B cell (primary cell): ENCODE data around the gene CAPN11. TPM values are rescaled to one million over a fixed set of nuclear protein-coding genes. Genes with fewer than 3 reads are reported as not detected.

Source experiments
- ATAC-seq: fragments of 200-7000 bp; cut with Tn5 transposase; one replicate; pipeline ENCODE4 v1.10.0; 2021; ENCODE audit warnings: low read depth, mild to moderate bottlenecking, moderate number of reproducible peaks, moderate library complexity
- CTCF ChIA-PET: fragments of 350-600 bp; sonication (Branson Sonifier 250); formaldehyde crosslinking; loops from one replicate; lab custom pipeline; 2021; ENCODE audit warnings: antibody characterized with exemption, inconsistent platforms; lab: Charles Lee
- POLR2A ChIA-PET: fragments of 350-600 bp; sonication (Branson Sonifier 250); formaldehyde crosslinking; loops from one replicate; lab custom pipeline; 2021; ENCODE audit warnings: antibody characterized with exemption; lab: Charles Lee
- DNase-seq: peaks from one replicate; pipeline ENCODE4 v3.0.0; 2013
- H2AFZ ChIP-seq: 2 replicates; pipeline ENCODE4 v1.6.1; 2012; ENCODE audit warnings: mild to moderate bottlenecking, low read depth, low read length; ENCODE audit not compliant: insufficient read depth, poor library complexity, severe bottlenecking
- H3K27ac ChIP-seq, 2 donors: 1 replicate in 1 of 2; 2 replicates in 1 of 2; pipeline ENCODE4 v1.5.1; 2012 to 2013; ENCODE audit warnings: low read length in 2 of 2, mild to moderate bottlenecking in 2 of 2, moderate library complexity in 1 of 2
- H3K27me3 ChIP-seq, 4 experiments: fragments of 200-600 bp in 1 of 4; sonication (generic) in 1 of 4; replicated peaks in 1 of 4; 1 replicate in 2 of 4; 2 replicates in 2 of 4; pipeline versions ENCODE4 v1.6.1 to v1.7.0; 2013 to 2016; ENCODE audit warnings: low read length in 3 of 4, mild to moderate bottlenecking in 2 of 4, mixed read lengths in 1 of 4, moderate library complexity in 1 of 4; ENCODE audit not compliant: insufficient read depth in 4 of 4, control insufficient read depth in 3 of 4; ENCODE audit errors: control extremely low read depth in 1 of 4
- H3K36me3 ChIP-seq, 2 experiments: replicated peaks in 1 of 2; 1 replicate in 1 of 2; 2 replicates in 1 of 2; pipeline versions ENCODE4 v1.6.1 to v1.7.1; 2013; ENCODE audit warnings: low read length in 1 of 2; ENCODE audit not compliant: insufficient read depth in 2 of 2, control insufficient read depth in 1 of 2; ENCODE audit errors: control extremely low read depth in 1 of 2, extremely low read depth in 1 of 2
- H3K4me1 ChIP-seq, 2 donors: fragments of 200-600 bp in 1 of 2; sonication (generic) in 1 of 2; 1 replicate in 1 of 2; 2 replicates in 1 of 2; pipeline versions ENCODE4 v1.5.1 to v1.6.1; 2013 to 2017; ENCODE audit warnings: low read length in 2 of 2; ENCODE audit not compliant: control insufficient read depth in 2 of 2, insufficient read depth in 2 of 2
- H3K4me2 ChIP-seq: replicated peaks from 2 replicates; pipeline ENCODE3; 2012; ENCODE audit warnings: mild to moderate bottlenecking, low read depth, low read length; ENCODE audit not compliant: poor library complexity, severe bottlenecking
- H3K4me3 ChIP-seq, 5 experiments: fragments of 200-600 bp in 1 of 5; sonication (generic) in 1 of 5; 1 replicate in 3 of 5; 2 replicates in 2 of 5; pipeline versions ENCODE4 v1.5.1 to v1.7.0; 2011 to 2016; ENCODE audit warnings: low read length in 4 of 5, mild to moderate bottlenecking in 4 of 5, low read depth in 2 of 5, control low read depth in 1 of 5, moderate library complexity in 1 of 5; ENCODE audit not compliant: insufficient read depth in 1 of 5; ENCODE audit errors: control extremely low read depth in 1 of 5, extremely low read depth in 1 of 5
- H3K79me2 ChIP-seq: fragments of 200-600 bp; sonication (generic); one replicate; pipeline ENCODE4 v1.6.0; 2016; ENCODE audit warnings: low read length; ENCODE audit not compliant: control insufficient read depth, insufficient read depth
- H3K9ac ChIP-seq: fragments of 200-600 bp; sonication (generic); 2 replicates; pipeline ENCODE4 v1.6.1; 2017; ENCODE audit warnings: mild to moderate bottlenecking, low read length, moderate library complexity
- H3K9me3 ChIP-seq, 3 donors: one replicate each; pipeline versions ENCODE4 v1.6.1 to v1.7.1; 2013; ENCODE audit warnings: low read length in 2 of 3; ENCODE audit not compliant: control insufficient read depth in 2 of 3, insufficient read depth in 1 of 3; ENCODE audit errors: control extremely low read depth in 1 of 3
- H4K20me1 ChIP-seq: 2 replicates; pipeline ENCODE4 v1.6.0; 2012; ENCODE audit warnings: mild to moderate bottlenecking, low read length; ENCODE audit not compliant: insufficient read depth, control insufficient read depth, poor library complexity, severe bottlenecking
- H3K27ac Mint-ChIP-seq: one replicate; pipeline ENCODE4 v1.8.0; 2021; ENCODE audit warnings: mixed read lengths
- H3K27me3 Mint-ChIP-seq: one replicate; pipeline ENCODE4 v1.8.0; 2021; ENCODE audit warnings: mixed read lengths
- H3K4me1 Mint-ChIP-seq: one replicate; pipeline ENCODE4 v1.8.0; 2021; ENCODE audit warnings: mixed read lengths
- H3K4me3 Mint-ChIP-seq: one replicate; pipeline ENCODE4 v1.8.0; 2021; ENCODE audit warnings: mixed read lengths
- H3K9me3 Mint-ChIP-seq: one replicate; pipeline ENCODE4 v1.8.0; 2022; ENCODE audit warnings: mixed read lengths; ENCODE audit not compliant: insufficient read depth
- CTCF ChIP-seq: fragments of 200-600 bp; IDR thresholded peaks from one replicate; pipeline ENCODE4 v1.8.0; 2022; ENCODE audit warnings: antibody characterized with exemption, mild to moderate bottlenecking
- EZH2 ChIP-seq: IDR thresholded peaks from 2 replicates; pipeline ENCODE4 v1.6.1; 2012; ENCODE audit warnings: borderline replicate concordance, low read depth, mild to moderate bottlenecking, moderate library complexity, low read length; ENCODE audit not compliant: insufficient read depth, poor library complexity, severe bottlenecking
- WGBS: methylation state at CpG from one replicate; pipeline ENCODE4 v1.1.5; 2013; ENCODE audit warnings: missing lambda C conversion rate; ENCODE audit not compliant: insufficient coverage; 5-methylcytosine and 5-hydroxymethylcytosine counted together
- intact Hi-C: fragments of 100-400 bp; cut with micrococcal nuclease; formaldehyde crosslinking; loops from one replicate; pipeline ENCODE4 v1.10.0; 2022
- polyA plus RNA-seq: library from polyadenylated mRNA; depleted of rRNA; stranded (reverse); fragments of >200 nt; gene quantifications from 2 replicates; pipeline ENCODE4 v1.2.3, GENCODE V29; 2012
- total RNA-seq, 2 donors: library from RNA; stranded (reverse); fragments of 120-200 nt in 1 of 2; gene quantifications; 1 replicate in 1 of 2; 2 replicates in 1 of 2; pipeline versions ENCODE4 v1.2.3 to v1.2.4, GENCODE V29; 2013 to 2022

Gene CAPN11
- total and polyA plus RNA-seq, 2 donors (not counting 1 experiment from before 2014, with no cell fraction given) = not detected

DNA sequence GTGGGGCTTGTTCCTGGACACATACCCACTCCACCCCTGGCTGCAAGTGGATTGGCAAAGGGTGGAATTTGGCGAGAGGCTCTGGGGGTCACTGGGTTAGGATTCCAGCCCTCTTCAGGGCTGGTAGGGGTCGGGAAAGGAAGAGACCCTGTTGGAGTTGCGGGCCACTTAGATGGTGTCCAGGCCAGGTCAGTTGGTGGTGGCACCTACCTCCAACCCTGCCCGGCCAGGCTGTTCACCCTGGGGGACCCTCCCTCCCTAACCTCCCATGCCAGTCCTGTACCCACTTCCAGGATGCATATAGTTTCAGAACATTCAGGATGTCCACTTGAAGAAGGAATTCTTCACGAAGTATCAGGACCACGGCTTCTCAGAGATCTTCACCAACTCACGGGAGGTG lies 21.0 kb downstream of the CAPN11 start:
- Histone ChIP-seq H3K9me3 (peaks cover 0 to 3% (median 0%) of the 10 kb centered on the region in 3 donors), H3K4me1 (peaks cover 10 to 13% of the 10 kb centered on the region in 2 donors), H4K20me1 (no peaks in the 10 kb centered on the region), H3K27ac (no peak overlapping the region), H3K79me2 (no peaks in the 10 kb centered on the region), H3K36me3 (no peaks in the 10 kb centered on the region), H2AFZ (no peak overlapping the region), H3K27me3 (peaks cover 0 to 17% (median 0%) of the 10 kb centered on the region in 4 experiments), H3K9ac (no peak overlapping the region), H3K4me2 (no peak overlapping the region), H3K4me3 (no peak overlapping the region)
- Mint-ChIP-seq H3K9me3 (no peaks in the 10 kb centered on the region), H3K4me1 (peaks cover 14% of the 10 kb centered on the region), H3K27me3 (peaks cover 2% of the 10 kb centered on the region), H3K4me3 (no peak overlapping the region), H3K27ac (no peak overlapping the region)
- TF ChIP-seq EZH2 (no peak), CTCF (no peak)
- DNase-seq (no peak), ATAC-seq (no peak)
- ChIA-PET POLR2A (no interaction called here), CTCF (interaction anchor here (0.7 to 1.6 kb wide), 3 partner anchors 42 to 159 kb away, joined by 3 to 4 read pairs (median 4); no protein-coding TSS in a partner anchor)
- intact Hi-C loops = no loop called here
- WGBS = 93% methylated on average over 4 of the region's 7 CpGs

GRCh38 chr6:44180406-44180805 lies 21.8 kb downstream of the CAPN11 start:
- Histone ChIP-seq H3K9me3 (peaks cover 0 to 3% (median 0%) of the 10 kb centered on the region in 3 donors), H3K27ac (no peak overlapping the region), H2AFZ (no peak overlapping the region), H3K36me3 (no peaks in the 10 kb centered on the region), H3K4me1 (peaks cover 10 to 13% of the 10 kb centered on the region in 2 donors), H3K9ac (no peak overlapping the region), H3K4me3 (no peak overlapping the region), H4K20me1 (no peaks in the 10 kb centered on the region), H3K27me3 (peaks cover 0 to 17% (median 0%) of the 10 kb centered on the region in 4 experiments), H3K4me2 (no peak overlapping the region), H3K79me2 (no peaks in the 10 kb centered on the region)
- Mint-ChIP-seq H3K4me3 (no peak overlapping the region), H3K4me1 (peaks cover 14% of the 10 kb centered on the region), H3K9me3 (no peaks in the 10 kb centered on the region), H3K27me3 (peaks cover 5% of the 10 kb centered on the region), H3K27ac (no peak overlapping the region)
- ChIA-PET POLR2A (interaction anchor here (0.7 kb wide), 1 partner anchor 74 kb away, joined by 3 read pairs; no protein-coding TSS in a partner anchor), CTCF (interaction anchor here (0.7 to 1.6 kb wide), 5 partner anchors 22 to 158 kb away, joined by 3 to 4 read pairs (median 4); no protein-coding TSS in a partner anchor)
- no peak for ATAC-seq
- 100% methylated on average over 4 of the region's 4 CpGs for WGBS
- DNase-seq = no peak
- TF ChIP-seq EZH2 = no peak
- no peak for TF ChIP-seq CTCF
- intact Hi-C loops = no loop called here
